Ishikawa (cell line): ENCODE measurements around the gene FFAR4.

ENCODE experiments used
- CEBPB ChIP-seq: IDR thresholded peaks from 2 replicates; pipeline ENCODE4 v1.6.1; 2012
- CREB1 ChIP-seq: IDR thresholded peaks from 2 replicates; pipeline ENCODE4 v1.6.1; 2012; ENCODE audit warnings: low read depth
- EGR1 ChIP-seq: IDR thresholded peaks from 2 replicates; pipeline ENCODE4 v1.6.1; 2012
- EP300 ChIP-seq: IDR thresholded peaks from 2 replicates; pipeline ENCODE4 v1.6.1; 2012; ENCODE audit warnings: borderline replicate concordance
- FOXM1 ChIP-seq: IDR thresholded peaks from 2 replicates; pipeline ENCODE4 v1.6.1; 2012; ENCODE audit warnings: low read depth, borderline replicate concordance
- MAX ChIP-seq: IDR thresholded peaks from 2 replicates; pipeline ENCODE4 v1.6.1; 2012
- NFIC ChIP-seq: IDR thresholded peaks from 2 replicates; pipeline ENCODE4 v1.6.1; 2012
- RAD21 ChIP-seq: IDR thresholded peaks from 2 replicates; pipeline ENCODE4 v1.6.1; 2012; ENCODE audit warnings: low read depth
- TAF1 ChIP-seq: IDR thresholded peaks from 2 replicates; pipeline ENCODE4 v1.6.1; 2012; ENCODE audit warnings: low read depth, mild to moderate bottlenecking
- TCF12 ChIP-seq: IDR thresholded peaks from 2 replicates; pipeline ENCODE4 v1.6.1; 2012; ENCODE audit warnings: low read depth
- TEAD4 ChIP-seq: IDR thresholded peaks from 2 replicates; pipeline ENCODE4 v1.6.1; 2012
- YY1 ChIP-seq: IDR thresholded peaks from 2 replicates; pipeline ENCODE4 v1.6.1; 2012; ENCODE audit warnings: low read depth
- ZBTB7A ChIP-seq: IDR thresholded peaks from 2 replicates; pipeline ENCODE4 v1.6.1; 2012; ENCODE audit warnings: low read depth
- TF ChIP-seq, protein P1 (sequence below): IDR thresholded peaks from 2 replicates; pipeline ENCODE4 v1.6.1; 2012
- TF ChIP-seq, protein P2 (sequence below): IDR thresholded peaks from 2 replicates; pipeline ENCODE4 v1.6.1; 2012; ENCODE audit warnings: low read depth, mild to moderate bottlenecking

FFAR4 gene

DNA sequence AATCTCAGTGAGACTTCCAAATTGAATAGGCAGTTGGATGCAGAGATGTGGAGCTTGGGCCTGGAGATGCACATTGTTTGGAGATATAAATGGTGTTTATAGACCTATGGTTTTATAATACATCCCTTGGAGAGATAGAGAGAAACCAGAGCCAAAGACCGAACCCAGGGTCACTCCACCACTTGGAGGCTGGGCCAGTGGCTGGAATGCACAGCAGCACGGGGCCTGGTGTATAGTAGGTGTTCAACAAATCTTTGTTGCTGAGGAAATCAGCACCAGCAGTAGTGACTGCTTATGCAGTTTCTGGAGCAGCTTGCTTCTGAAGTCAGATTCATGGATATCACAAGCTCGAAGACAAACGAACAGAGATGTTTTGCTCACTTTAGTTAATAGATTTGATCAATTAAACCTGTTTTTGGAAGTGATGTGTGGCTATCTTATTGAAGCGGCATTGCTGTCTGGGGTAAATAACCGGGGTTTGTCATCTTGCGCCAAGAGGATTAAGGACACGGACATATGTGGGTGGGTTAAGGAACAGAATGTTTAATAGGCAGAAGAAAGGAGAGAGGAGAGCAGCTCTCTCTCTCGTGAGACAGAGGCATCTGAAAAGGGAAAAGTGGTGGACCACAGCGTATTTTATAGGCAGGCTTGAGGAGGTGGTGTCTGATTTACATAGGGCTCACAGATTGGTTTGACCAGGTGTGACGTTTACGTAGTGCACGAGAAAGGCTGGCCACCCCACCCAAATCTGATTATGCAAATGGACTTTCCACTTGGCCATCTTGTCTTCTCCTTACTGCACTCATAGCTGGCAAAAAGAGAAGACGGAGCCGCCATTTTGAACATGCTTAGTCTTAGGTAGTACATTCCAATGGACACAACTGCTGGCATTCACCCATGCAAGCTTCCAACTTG, 23.4 kb downstream of the FFAR4 start:
- TF ChIP-seq FOXM1, result no peak
- TF ChIP-seq CEBPB, result no peak
- no peak for TF ChIP-seq EP300

DNA sequence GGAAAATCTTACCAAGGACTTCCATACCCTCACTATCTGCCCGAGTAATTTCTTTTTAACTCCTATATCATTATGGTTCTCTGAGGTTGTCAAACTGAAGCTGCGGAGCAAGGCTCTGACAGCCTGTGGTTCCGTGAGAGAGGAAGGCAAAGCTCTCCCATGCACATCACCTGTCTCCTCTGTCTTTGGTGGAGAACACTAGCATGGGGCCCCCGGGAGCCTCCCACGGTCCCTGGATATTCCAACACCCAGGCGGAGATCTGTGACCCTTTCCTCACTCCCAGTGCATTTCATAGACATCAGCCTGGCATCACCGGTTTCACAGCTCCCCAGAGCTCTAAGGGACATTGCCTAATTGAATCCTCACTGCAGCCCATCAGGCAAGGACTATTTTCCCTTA, 24.2 kb downstream of the FFAR4 start:
- TF ChIP-seq TEAD4 (no peak), CEBPB (no peak), CREB1 (no peak), YY1 (no peak), TCF12 (no peak), MAX (no peak), RAD21 (no peak), ZBTB7A (no peak), EGR1 (no peak), FOXM1 (no peak), EP300 (no peak), TAF1 (no peak), NFIC (no peak)
- TF ChIP-seq, protein P1, sequence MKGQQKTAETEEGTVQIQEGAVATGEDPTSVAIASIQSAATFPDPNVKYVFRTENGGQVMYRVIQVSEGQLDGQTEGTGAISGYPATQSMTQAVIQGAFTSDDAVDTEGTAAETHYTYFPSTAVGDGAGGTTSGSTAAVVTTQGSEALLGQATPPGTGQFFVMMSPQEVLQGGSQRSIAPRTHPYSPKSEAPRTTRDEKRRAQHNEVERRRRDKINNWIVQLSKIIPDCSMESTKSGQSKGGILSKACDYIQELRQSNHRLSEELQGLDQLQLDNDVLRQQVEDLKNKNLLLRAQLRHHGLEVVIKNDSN, result no peak
- TF ChIP-seq, protein P2, sequence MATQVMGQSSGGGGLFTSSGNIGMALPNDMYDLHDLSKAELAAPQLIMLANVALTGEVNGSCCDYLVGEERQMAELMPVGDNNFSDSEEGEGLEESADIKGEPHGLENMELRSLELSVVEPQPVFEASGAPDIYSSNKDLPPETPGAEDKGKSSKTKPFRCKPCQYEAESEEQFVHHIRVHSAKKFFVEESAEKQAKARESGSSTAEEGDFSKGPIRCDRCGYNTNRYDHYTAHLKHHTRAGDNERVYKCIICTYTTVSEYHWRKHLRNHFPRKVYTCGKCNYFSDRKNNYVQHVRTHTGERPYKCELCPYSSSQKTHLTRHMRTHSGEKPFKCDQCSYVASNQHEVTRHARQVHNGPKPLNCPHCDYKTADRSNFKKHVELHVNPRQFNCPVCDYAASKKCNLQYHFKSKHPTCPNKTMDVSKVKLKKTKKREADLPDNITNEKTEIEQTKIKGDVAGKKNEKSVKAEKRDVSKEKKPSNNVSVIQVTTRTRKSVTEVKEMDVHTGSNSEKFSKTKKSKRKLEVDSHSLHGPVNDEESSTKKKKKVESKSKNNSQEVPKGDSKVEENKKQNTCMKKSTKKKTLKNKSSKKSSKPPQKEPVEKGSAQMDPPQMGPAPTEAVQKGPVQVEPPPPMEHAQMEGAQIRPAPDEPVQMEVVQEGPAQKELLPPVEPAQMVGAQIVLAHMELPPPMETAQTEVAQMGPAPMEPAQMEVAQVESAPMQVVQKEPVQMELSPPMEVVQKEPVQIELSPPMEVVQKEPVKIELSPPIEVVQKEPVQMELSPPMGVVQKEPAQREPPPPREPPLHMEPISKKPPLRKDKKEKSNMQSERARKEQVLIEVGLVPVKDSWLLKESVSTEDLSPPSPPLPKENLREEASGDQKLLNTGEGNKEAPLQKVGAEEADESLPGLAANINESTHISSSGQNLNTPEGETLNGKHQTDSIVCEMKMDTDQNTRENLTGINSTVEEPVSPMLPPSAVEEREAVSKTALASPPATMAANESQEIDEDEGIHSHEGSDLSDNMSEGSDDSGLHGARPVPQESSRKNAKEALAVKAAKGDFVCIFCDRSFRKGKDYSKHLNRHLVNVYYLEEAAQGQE, result no peak

- TF ChIP-seq CREB1 (no peak), TAF1 (no peak), CEBPB (no peak), MAX (no peak), EP300 (no peak), ZBTB7A (no peak)
- TF ChIP-seq, protein P1, result no peak
Measured at GRCh38 chr10:93591065-93591808, 24.8 kb downstream of the FFAR4 start.

DNA sequence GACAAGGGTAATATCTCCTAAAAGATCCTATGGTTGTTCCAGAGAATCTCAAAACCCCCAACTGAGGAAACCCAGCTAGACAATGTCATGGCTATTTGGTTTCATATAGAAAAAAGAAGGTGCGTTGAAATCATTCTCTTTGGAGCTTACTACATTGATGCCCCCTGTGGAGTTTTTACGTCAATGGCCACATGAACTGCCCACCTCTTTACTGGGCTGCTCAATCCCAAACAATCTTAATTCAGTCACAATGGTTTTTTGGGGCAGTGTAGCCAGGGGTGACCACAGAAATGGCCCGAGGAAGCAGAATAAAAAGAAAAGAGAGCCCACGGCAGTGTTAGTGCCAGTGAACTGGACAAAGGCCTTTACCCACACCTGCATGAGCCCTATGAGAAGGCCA, 26.8 kb downstream of the FFAR4 start:
- TF ChIP-seq EP300 (peak; percentile 63; the same call in 1 of the 2 replicates), EGR1 (no peak), FOXM1 (peak; percentile 20; the same call in 1 of the 2 replicates), TCF12 (peak; percentile 45; the same call in 1 of the 2 replicates), CREB1 (peak; percentile 52; the same call in 1 of the 2 replicates)

DNA sequence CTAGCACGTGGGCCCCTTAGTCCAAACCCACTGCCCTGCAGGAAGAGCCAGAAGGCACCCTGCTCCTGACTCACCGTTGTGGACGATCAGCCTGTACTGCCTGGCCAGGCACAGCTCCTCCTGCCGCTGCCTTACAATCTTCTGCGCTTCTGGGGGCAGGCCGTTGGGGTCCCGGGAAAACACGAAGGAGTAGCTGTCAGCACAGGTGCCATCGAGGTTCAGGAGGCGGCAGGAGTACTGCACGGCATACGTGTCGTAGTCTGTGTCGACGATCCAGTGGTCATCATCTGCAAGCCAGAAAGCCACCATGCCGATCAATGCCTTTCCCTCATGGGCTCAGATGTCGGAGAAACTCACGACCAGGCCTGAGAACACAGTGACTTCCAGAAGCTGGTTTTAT, 27.3 kb downstream of the FFAR4 start:
- TF ChIP-seq FOXM1 (no peak), NFIC (no peak), ZBTB7A (no peak)

GRCh38 chr10:93594518-93594917, 28.1 kb downstream of the FFAR4 start:
- TF ChIP-seq TEAD4 (no peak), CEBPB (no peak)
- TF ChIP-seq, protein P1, result no peak
- TF ChIP-seq, protein P2, result no peak
